22Rv1 (cell line): ENCODE measurements around the gene C13orf42.

ENCODE experiments used
- H3K27ac ChIP-seq: fragments of 450-650 bp; 2 replicates; pipeline ENCODE4 v1.5.1; 2017
- ZFX ChIP-seq: fragments of 450-650 bp; IDR thresholded peaks from 2 replicates; pipeline ENCODE4 v1.6.1; 2017; ENCODE audit warnings: antibody characterized with exemption, borderline replicate concordance
- TF ChIP-seq, protein P1 (sequence below): fragments of 450-650 bp; IDR thresholded peaks from 2 replicates; pipeline ENCODE4 v1.5.1; 2017; ENCODE audit warnings: mild to moderate bottlenecking

Gene C13orf42

DNA sequence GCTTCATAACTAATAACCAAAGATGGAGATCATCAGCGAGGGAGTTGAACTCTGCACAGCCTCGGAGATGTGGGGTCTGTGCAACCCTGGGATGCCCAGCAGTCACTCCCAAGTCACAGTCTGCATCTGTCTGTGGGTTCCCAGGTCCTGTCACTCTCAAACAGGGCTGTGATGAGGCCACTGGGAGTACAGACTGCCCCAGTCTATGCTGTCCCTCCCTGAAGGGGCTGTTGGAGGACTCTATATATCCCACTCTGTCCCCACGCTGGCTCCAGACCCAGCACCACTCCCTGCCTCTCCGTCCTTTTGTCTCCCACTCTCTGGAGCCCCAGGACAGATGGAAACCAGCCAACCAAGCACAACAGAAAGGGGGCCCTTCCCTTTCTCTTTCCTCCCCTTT, 26.2 kb upstream of the C13orf42 start:
- TF ChIP-seq, protein P1, sequence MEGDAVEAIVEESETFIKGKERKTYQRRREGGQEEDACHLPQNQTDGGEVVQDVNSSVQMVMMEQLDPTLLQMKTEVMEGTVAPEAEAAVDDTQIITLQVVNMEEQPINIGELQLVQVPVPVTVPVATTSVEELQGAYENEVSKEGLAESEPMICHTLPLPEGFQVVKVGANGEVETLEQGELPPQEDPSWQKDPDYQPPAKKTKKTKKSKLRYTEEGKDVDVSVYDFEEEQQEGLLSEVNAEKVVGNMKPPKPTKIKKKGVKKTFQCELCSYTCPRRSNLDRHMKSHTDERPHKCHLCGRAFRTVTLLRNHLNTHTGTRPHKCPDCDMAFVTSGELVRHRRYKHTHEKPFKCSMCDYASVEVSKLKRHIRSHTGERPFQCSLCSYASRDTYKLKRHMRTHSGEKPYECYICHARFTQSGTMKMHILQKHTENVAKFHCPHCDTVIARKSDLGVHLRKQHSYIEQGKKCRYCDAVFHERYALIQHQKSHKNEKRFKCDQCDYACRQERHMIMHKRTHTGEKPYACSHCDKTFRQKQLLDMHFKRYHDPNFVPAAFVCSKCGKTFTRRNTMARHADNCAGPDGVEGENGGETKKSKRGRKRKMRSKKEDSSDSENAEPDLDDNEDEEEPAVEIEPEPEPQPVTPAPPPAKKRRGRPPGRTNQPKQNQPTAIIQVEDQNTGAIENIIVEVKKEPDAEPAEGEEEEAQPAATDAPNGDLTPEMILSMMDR = no peak
- TF ChIP-seq ZFX = no peak

GRCh38 chr13:51136276-51136980, 25.4 kb upstream of the C13orf42 start:
- TF ChIP-seq, protein P1 = no peak
- no peak for TF ChIP-seq ZFX
- H3K27ac ChIP-seq = no peak overlapping the region

More for the DNA sequence above, 26.2 kb upstream of the C13orf42 start:
- H3K27ac ChIP-seq = no peak overlapping the region

DNA sequence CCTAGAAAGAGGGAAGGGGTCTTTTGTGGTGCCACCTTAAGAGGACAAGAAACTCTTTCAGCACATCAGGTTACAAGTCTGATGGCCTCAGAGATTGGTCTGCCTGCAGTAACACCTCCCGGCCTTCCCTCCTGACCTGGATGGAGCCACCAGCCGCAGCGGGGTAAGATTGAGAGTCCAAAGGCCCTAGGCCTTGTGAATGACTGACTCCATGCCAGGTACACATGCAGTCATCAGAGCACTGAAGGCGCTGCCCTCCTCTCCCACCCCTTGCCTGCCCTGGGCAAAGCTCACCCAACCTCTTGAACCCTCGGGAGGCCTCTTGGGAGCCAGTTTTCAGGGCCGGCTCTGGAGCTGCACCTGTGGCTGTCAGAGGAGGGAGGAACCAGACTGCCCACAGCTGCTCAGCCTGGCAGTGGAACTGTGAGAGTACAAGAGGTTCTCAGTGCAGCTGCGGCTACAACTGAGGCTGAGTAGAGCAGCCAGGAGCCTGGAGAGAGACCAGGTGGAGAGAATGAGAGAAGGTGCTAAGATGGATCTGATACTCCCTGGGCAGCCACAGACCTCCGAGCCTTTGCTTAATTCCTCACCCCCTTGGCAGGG, 23.8 kb upstream of the C13orf42 start:
- TF ChIP-seq, protein P1 = no peak
- no peak for TF ChIP-seq ZFX
- no peak overlapping the region for H3K27ac ChIP-seq

GRCh38 chr13:51130348-51130747, 19.3 kb upstream of the C13orf42 start:
- TF ChIP-seq ZFX = no peak
- TF ChIP-seq, protein P1 = no peak

GRCh38 chr13:51125495-51126226, 14.6 kb upstream of the C13orf42 start:
- H3K27ac ChIP-seq = peak overlapping the region; percentile 76
- TF ChIP-seq ZFX = no peak
- TF ChIP-seq, protein P1 = peak; percentile 87

More at GRCh38 chr13:51130348-51130747, 19.3 kb upstream of the C13orf42 start:
- H3K27ac ChIP-seq = no peak overlapping the region

DNA sequence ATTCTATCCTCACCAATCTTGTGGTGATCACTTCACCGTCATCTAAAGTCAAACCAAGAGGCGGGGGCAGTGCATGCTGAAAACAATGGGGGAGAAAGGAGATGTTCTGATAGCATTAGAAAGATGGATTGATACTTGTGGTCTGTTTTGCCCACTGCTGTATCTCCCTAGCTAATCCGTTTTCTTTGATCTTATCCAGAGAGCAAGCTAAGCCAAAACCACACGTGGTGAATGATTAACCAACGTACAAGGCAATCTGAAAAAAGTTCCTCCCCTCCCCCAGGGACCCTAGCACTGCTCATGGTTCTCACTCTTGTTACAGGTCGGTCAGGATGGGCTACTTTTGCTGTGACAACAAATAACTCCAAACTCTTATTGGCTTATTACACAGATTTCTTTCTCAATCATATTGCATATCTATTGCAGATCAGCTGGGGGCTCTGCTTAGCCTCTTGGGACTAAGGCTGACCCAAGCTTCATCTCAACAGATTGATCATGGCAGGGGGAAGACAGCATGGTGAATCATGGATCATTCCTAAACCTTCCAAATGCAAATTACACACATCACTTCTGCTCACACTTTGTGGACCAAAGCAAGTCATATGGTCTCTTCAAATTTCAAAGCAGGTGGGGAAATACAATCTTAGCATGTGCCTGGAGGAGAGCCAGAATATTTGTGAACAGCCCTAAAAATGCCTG, 11.9 kb upstream of the C13orf42 start:
- peak overlapping the region; percentile 50 for H3K27ac ChIP-seq
- TF ChIP-seq, protein P1 = no peak
- TF ChIP-seq ZFX = no peak
